Esophagus squamous epithelium (tissue), 5 donors: ENCODE measurements around the gene FAM221A. TPM values are rescaled to one million over a fixed set of nuclear protein-coding genes. Genes with fewer than 3 reads are reported as not detected.
"Not testable (repeated sequence)": the region's sequence is repeated elsewhere in the genome, so short reads cannot be mapped to it uniquely, and the experiment has no call there.

ENCODE experiments used
- DNase-seq: peaks from one replicate; lab custom pipeline; 2025; lab: John Stamatoyannopoulos, UW
- H3K27ac ChIP-seq, 4 donors: fragments of 200-600 bp; sonication (generic); one replicate each; pipeline ENCODE4 v1.5.1; 2016 to 2019; ENCODE audit warnings: mild to moderate bottlenecking in 1 of 4
- H3K27me3 ChIP-seq, 4 donors: fragments of 200-600 bp; sonication (generic); 1 replicate in 3 of 4; 2 replicates in 1 of 4; pipeline versions ENCODE4 v1.5.1 to v1.6.0; 2017 to 2021; ENCODE audit warnings: antibody characterized with exemption in 1 of 4
- H3K36me3 ChIP-seq, 3 donors: fragments of 200-600 bp; sonication (generic); one replicate each; pipeline ENCODE4 v1.5.1; 2016 to 2019
- H3K4me1 ChIP-seq, 3 donors: fragments of 200-600 bp; sonication (generic); one replicate each; pipeline ENCODE4 v1.5.1; 2017 to 2019
- H3K4me3 ChIP-seq, 4 donors: fragments of 200-600 bp; sonication (generic); 1 replicate in 3 of 4; 2 replicates in 1 of 4; pipeline ENCODE4 v1.5.1; 2016 to 2019; ENCODE audit warnings: mild to moderate bottlenecking in 2 of 4, moderate library complexity in 1 of 4
- H3K9me3 ChIP-seq, 3 donors: fragments of 200-600 bp; sonication (generic); one replicate each; pipeline ENCODE4 v1.5.1; 2016 to 2019
- POLR2A ChIP-seq, 4 donors: fragments of 450-650 bp; IDR thresholded peaks; one replicate each; pipeline ENCODE4 v1.6.1; 2017; ENCODE audit warnings: antibody characterized with exemption in 4 of 4, mild to moderate bottlenecking in 4 of 4, moderate library complexity in 3 of 4
- WGBS, 2 donors: methylation state at CpG; one replicate each; pipeline ENCODE4 v1.1.5; 2018; 5-methylcytosine and 5-hydroxymethylcytosine counted together
- intact Hi-C: fragments of 100-400 bp; cut with DNase I; formaldehyde crosslinking; loops from one replicate; pipeline ENCODE4 v1.15.0; 2022
- total RNA-seq, 4 donors: library from RNA; depleted of rRNA; stranded (reverse); fragments of >200 nt; gene quantifications; one replicate each; pipeline ENCODE4 v1.1.0, GENCODE V29; 2016
- TF ChIP-seq, protein P1 (sequence below), 6 experiments: fragments of 450-650 bp in 4 of 6; fragments of 200-600 bp in 2 of 6; sonication (generic) in 2 of 6; IDR thresholded peaks; one replicate each; pipeline ENCODE4 v1.5.1; 2016 to 2019; ENCODE audit warnings: antibody characterized with exemption in 6 of 6, mild to moderate bottlenecking in 4 of 6, moderate library complexity in 4 of 6
- donor health status: DM: yes; HTN: yes; CAD: no.

The FAM221A gene
- total RNA-seq, 4 donors from 2014 or later, result 4.2 to 17.7 (median 7.7) TPM

DNA sequence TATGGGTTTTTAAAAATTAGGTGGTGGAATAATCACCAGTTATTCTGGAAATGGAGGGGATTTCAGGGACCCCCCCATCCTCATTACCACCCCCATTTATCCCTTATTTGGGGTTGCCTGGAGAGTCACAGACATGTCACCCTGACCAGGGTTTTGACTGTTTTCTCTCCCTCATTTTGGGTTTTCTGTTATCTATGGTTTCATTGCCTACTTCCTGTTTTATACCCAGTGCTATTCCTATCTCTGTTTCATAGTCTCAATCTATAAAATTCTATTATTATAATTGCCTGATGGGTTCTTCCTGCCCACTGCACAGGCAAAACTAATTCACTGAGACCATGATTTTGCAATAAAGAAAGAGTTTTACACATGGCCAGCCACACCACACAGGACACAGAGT, 15.9 kb upstream of the FAM221A start:
- intact Hi-C loops, result no loop called here

DNA sequence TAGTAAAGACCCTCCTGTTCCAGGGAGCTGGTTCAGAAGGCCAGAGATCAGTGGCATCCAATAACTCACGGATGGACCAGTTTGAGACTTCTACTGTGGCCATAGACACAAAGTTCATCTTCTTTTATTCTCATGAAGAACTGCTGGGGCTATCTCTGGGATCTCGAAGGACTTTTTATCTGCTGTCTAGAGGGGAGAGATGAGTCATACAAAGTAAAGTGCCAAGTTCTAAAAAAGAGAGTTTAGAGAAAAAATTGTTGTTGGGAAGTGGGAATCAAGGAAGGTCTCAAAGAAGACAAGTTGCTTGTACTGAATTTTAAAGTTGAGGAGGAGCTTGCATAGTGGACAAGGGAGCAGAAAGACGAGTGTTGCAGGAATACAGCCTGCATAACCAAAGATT, 8.0 kb upstream of the FAM221A start:
- no peak for DNase-seq
- no peaks in the 10 kb centered on the region for H3K27me3 ChIP-seq
- intact Hi-C loops, result no loop called here
- no peak overlapping the region for H3K4me3 ChIP-seq
- no peaks in the 10 kb centered on the region for H3K36me3 ChIP-seq
- TF ChIP-seq POLR2A (IDR thresholded peaks at IDR 0.05), result no peak
- TF ChIP-seq, protein P1, sequence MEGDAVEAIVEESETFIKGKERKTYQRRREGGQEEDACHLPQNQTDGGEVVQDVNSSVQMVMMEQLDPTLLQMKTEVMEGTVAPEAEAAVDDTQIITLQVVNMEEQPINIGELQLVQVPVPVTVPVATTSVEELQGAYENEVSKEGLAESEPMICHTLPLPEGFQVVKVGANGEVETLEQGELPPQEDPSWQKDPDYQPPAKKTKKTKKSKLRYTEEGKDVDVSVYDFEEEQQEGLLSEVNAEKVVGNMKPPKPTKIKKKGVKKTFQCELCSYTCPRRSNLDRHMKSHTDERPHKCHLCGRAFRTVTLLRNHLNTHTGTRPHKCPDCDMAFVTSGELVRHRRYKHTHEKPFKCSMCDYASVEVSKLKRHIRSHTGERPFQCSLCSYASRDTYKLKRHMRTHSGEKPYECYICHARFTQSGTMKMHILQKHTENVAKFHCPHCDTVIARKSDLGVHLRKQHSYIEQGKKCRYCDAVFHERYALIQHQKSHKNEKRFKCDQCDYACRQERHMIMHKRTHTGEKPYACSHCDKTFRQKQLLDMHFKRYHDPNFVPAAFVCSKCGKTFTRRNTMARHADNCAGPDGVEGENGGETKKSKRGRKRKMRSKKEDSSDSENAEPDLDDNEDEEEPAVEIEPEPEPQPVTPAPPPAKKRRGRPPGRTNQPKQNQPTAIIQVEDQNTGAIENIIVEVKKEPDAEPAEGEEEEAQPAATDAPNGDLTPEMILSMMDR (IDR thresholded peaks at IDR 0.05), result no peak
- no peaks in the 10 kb centered on the region for H3K9me3 ChIP-seq
- WGBS, 2 donors, result 79 to 82% methylated on average over 3 of the region's 3 CpGs
- H3K27ac ChIP-seq, result no peak overlapping the region
- no peaks in the 10 kb centered on the region for H3K4me1 ChIP-seq

More for the DNA sequence above, 15.9 kb upstream of the FAM221A start:
- TF ChIP-seq, protein P1 (IDR thresholded peaks at IDR 0.05), result no peak
- TF ChIP-seq POLR2A (IDR thresholded peaks at IDR 0.05), result no peak
- no peak for DNase-seq
- Histone ChIP-seq H3K9me3 (peaks cover 0 to 10% (median 3%) of the 10 kb centered on the region in 3 donors), H3K4me3 (no peak overlapping the region), H3K36me3 (no peaks in the 10 kb centered on the region), H3K27me3 (no peaks in the 10 kb centered on the region), H3K4me1 (no peaks in the 10 kb centered on the region), H3K27ac (no peak overlapping the region)

DNA sequence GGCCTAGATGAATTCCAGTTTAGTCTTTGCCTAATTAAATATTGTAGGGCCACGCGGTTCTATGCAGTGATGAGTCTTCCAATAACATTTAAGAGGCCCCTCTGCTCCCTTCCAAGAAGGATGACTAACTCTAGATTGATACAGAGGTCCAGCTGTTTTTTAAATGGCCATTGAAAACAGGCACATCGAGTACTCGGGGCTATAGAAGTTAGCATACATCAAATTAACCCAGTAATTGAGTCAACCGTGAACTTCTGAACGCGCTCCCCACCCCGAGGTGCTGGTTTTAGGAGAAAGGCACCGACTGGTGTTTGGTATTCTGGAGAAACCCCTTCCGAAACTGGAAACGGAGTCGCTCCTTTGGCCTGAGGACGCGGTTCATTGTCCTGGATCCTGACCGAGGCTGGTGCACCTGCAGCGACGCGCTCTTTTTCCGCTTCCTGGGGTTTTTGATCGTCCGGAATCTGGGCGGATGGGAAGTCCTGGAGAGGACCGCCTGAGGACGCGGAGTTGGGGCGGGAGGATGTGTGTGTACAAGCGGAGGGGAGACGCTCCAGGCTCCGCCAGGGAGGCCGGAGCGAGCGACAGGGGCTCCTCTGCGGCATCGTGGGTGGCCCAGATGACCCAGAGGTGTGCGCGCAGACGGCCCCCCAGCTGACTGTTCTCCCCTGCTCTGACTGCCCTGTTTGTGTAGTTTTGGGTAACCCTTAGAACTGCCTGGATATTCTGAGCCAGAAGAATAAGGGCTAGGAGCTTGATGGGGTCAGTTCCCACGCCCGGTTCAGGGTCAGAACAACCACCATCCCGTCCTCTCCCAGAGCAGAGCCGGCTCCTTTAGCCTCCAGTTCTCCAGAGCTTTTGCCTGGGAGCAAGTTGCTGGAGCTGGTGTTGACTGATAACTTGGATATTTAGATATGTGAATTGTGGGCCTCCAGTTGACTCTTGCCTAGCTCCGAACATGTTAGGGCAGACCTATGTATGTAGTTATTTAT, 711 bp downstream of the FAM221A start:
- no peak for DNase-seq
- peak in 1 of 4 donors; percentile 9 for TF ChIP-seq POLR2A (IDR thresholded peaks at IDR 0.05)
- TF ChIP-seq, protein P1 (IDR thresholded peaks at IDR 0.05), result no peak
- Histone ChIP-seq H3K27ac (peak overlapping the region; percentile 78 to 92 (median 88)), H3K36me3 (no peaks in the 10 kb centered on the region), H3K4me1 (peaks cover 3 to 32% (median 5%) of the 10 kb centered on the region in 3 donors), H3K4me3 (peak overlapping the region; percentile 62 to 88 (median 69)), H3K9me3 (no peaks in the 10 kb centered on the region), H3K27me3 (no peaks in the 10 kb centered on the region)
- intact Hi-C loops, result loop anchor here (10.0 kb wide), 1 partner anchor 86 kb away; the partner anchor contains the start of gene CCDC126
- WGBS, 2 donors, result 14 to 16% methylated on average over 10 to 17 of the region's 42 CpGs

DNA sequence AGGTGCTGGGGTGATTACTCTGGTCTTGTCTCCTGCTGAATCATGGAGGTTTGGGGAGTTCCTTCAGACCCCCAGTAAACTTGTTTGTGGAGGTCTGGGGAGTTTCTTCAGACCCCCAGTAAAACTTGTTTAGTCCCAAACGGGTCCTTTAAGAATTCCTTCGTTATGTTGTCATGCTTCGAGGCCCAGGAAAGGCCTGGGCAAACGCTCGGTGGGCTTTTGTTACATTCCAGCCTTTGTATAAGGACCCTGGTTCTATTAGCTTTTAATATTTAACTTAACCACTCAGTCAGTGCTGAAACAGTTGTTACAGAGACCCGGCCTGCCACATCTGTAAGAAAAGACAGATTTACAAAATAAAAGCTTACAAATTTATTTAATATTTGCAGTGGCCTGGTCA, 4.0 kb downstream of the FAM221A start:
- WGBS, 2 donors, result 79 to 87% methylated on average over 3 to 6 of the region's 6 CpGs
- DNase-seq, H3K4me3 ChIP-seq, H3K27me3 ChIP-seq, H3K9me3 ChIP-seq, H3K27ac ChIP-seq: not testable (repeated sequence)
- H3K4me1 ChIP-seq, result peaks cover 3 to 40% (median 5%) of the 10 kb centered on the region in 3 donors
- intact Hi-C loops, result loop anchor here (10.0 kb wide), 1 partner anchor 89 kb away; the partner anchor contains the start of gene CCDC126
- H3K36me3 ChIP-seq, result peaks cover 0 to 11% (median 0%) of the 10 kb centered on the region in 3 donors

DNA sequence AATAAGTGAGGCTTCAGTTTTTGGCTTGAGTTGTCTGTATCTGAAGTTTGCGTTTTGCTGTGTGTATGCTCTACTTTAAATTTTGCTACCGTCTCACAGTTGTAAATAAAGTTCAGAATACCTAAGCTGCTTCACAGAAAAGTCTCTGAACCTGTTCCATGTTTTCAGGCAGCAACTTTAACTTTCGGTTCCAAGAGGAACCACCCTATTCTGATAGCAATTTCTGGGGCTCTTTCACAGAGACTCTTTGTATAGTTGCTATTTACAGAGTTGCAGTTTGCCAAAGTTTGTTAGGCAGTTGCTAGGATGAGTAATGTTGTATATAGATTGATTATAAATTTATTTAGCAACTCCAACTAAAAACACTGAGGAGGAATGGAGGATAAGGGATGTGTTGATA, 5.7 kb downstream of the FAM221A start:
- peaks cover 0 to 22% (median 0%) of the 10 kb centered on the region in 3 donors for H3K36me3 ChIP-seq
- H3K4me1 ChIP-seq, result peaks cover 0 to 32% (median 5%) of the 10 kb centered on the region in 3 donors
- H3K9me3 ChIP-seq, result no peaks in the 10 kb centered on the region
- no peaks in the 10 kb centered on the region for H3K27me3 ChIP-seq
- intact Hi-C loops, result loop anchor here (10.0 kb wide), 1 partner anchor 91 kb away; the partner anchor contains the start of gene CCDC126
- peak overlapping the region in 3 of 4 donors; percentile 10 to 64 (median 41) for H3K27ac ChIP-seq
- no peak for TF ChIP-seq POLR2A (IDR thresholded peaks at IDR 0.05)
- TF ChIP-seq, protein P1 (IDR thresholded peaks at IDR 0.05), result no peak
- no peak overlapping the region for H3K4me3 ChIP-seq
- DNase-seq, result no peak
- WGBS, 2 donors, result 15 to 42% methylated on average over 3 of the region's 3 CpGs
